SHP77 (cell line): ENCODE results near the gene XCL2.
"Not testable (repeated sequence)": the region's sequence is repeated elsewhere in the genome, so short reads cannot be mapped to it uniquely, and the experiment has no call there.

Experiments used
- DNase-seq, 2 experiments: peaks; one replicate each; lab custom pipeline; 2025; lab: John Stamatoyannopoulos, UW

Gene XCL2, protein sequence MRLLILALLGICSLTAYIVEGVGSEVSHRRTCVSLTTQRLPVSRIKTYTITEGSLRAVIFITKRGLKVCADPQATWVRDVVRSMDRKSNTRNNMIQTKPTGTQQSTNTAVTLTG

DNA sequence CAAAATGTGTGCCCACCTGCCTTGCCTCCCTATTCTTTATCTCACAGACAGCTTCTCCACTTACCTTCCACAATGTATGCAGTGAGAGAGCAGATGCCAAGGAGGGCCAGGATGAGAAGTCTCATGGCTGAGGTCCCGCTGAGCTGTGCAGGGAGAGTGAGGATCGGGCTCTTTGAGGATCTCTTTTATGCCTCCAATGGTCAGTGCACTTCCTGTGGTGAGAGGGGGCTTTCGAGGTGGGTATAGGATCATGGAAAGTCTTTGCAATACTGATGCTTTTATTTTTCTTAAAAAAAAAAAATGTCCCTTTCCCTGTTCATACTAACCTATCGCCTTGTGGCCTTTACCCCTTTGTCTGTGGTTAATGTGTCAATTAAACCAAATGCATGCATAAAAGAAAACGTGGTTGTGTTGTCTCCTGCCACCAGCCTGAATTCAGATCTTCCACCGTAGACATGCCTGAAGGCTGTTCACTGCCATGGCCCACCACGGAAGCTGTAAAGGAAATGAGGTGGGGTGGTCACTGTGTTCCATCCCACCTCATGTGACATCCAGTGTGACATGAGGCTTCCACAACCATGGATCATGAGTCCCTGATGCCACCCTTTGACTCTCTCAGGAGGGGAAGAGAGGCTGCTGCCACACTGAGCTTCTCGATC lies at the start of gene XCL2:
TSS of gene XCL2 (minus strand) at position 158 of the 659 bp plus-strand sequence. CDS start at position 125, 33 bp downstream.
- DNase-seq = not testable (repeated sequence)

DNA sequence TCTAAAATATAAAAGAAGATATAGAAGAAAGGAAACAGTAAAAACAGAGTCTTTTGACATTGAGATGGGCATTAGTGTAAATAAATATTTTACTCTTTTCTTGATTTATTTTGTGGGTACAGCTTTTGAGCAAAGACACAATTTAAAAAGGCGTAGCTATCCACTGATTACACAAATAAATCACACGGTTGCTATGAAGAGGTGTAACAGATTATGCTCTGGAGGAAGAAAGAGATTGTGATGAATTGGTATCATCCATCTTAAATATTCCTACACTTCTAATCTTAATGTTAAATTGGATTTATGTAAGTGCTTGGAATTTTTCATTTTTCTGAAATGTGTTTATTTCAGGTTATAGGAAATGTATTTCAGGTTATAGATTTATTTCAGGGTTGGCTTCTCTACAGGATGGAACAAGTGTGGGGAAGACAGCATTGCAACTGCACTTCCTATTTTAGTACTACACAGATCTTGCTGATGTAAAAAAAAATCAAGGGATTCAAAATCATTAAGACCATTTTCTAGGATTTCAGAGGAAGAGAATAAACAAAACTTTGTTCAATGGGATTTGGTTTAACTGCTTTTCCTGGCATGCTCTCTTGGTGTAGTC lies 47.9 kb upstream of the XCL2 start:
- no peak for DNase-seq

DNA sequence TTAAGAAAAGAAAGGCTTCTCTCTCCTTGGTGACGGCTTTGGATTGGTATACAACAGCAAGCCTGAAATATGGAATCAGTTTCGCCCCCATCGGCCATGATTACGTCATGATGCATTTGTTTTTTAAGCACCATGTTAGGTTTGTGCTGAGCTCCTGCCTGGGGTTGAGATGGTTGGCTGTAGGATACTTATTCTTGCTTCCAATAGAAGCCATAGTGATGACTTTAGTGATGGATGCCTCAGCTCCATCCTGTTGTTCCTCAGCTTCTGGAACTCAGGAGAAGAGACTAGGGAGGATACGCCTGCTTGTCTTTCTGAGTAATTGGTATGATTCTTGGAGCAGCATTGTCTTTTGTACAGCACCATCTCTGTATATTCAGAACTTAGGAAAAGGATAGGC lies 47.3 kb upstream of the XCL2 start:
- DNase-seq = no peak

DNA sequence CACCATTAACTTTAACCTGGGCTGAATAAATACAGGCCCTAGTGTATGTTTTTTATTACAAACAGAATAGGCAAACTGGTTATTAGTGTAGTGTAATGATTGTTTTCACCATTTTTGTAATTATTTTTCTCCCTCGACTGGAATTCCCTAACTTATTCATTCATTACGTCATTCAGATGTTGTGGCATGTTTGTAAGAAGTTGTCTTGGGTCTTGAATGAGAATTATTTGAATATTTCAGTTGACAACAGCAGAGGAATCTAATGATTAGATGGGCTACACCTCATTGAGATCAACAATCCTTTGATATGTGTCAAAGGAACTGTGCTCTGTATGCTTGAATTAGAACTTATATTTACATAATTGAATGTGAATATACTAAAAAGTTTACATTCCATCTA lies 45.4 kb upstream of the XCL2 start:
- no peak for DNase-seq

DNA sequence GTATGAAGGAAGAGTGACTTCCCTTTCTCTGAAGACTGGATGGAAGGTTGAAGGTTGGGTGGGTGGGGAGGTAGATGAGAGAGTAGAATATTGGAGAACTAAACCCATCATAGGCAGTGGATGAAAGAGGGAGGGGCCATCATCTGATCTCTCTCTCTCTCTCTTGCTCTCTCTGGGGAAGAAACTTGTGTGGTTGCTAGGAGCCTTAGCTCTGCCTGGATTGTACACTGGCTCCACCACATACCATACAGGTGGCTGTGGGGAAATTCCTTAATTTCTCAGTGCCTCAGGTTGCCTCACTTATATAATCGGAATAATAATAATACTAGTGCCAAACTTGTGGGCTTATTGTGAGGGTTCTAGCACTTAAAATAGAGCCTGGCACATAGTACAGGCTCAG lies 42.1 kb upstream of the XCL2 start:
- no peak for DNase-seq

DNA sequence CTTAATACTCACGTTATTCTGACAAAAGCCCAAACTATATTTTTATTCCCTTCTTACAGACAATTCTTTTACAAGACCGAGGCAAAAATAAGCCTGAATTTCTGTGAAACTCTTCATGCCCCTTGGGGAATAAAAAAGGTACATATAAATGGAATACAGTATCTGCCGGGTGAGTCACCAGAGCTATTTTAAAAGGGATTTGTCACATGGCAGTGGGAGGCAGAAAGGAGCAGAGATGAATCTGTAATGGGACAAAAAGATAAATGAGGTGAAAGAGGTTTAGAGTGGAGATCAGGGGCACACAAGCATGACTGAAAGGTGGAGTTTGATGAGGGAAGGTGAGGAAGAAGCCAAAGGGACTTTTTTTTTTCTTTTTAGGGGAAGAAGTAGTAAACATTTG lies 41.4 kb upstream of the XCL2 start:
- DNase-seq = no peak

DNA sequence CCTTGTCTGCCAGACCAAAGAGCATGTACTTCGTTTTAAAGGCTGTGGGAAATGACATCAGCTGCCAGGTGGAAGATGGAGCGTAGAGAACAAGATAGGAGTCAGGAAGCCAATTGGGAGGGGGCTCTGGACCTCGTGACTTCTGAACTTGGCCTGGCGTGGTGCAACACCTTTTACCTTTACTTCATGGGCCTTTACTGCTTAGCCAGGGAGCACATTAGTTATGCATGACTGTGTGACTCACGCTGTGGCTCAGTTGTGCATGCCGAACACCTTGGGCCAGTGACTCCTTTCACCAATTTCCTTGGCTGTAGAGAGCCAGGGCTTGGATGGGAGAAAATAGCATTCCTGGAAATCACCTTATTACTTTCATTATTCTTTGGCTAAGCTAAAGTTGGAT lies 39.8 kb upstream of the XCL2 start:
- no peak for DNase-seq

DNA sequence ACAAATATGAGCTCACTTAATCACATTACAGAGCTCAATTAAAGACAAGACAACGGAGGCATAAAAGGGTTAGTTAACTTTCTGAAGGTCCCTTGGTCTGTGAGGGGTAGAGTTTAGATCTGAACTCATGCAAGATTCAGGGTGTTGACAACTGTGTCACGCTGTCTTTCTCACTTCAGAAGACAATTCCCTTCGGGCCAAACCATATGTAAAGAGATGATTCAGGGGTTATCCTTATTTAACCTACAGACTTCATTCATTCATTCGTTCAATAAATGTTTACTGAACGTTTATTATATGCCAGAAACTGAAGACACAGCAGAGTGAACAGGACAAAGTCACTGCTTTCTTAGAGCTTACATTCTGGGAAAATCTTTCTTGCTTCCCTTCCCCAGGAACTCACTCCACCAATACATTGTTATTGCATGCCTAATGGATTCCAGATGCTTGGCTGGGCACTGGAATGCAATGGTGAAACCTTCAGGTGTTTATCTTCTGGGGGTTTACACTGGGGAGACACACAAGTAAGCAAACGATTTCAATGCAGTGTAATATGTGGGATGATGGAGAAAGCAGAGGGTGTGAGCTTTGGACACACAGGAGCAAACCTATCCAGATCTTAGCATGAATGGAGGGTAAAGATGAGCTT lies 39.0 kb upstream of the XCL2 start:
- no peak for DNase-seq

DNA sequence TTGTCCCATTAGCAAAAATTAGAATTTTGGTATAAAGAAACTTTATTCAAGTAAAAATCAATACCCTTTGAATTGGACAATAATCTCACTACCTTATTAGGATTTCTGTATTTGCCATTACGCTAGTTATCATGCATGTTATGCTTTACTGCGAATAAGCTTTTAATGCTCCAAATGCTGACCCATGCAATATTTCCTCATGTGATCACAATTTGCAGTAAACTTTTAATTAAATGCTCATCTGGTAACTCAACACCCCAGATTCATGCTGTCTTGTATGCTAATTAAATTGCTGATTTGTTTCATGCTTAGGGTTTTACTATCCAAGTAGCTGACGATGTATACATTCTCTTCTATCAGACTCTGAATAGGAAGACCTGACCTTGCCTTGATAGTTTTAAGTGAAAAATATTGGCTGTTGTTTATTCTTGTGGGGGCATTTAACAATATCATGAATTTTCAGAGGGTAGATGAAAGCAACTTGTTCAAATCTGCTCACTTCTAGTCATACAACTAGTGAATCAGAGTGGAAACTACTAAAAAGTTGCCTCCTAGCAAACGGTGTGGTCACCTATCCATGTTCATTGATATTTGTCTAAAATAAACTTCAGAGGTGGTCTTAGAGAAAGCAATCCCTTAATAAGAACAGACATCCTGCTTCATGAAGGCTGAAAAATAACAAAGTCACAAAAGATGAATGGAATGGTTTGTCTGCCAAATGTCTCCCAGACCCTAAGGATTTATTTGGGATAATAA lies 38.2 kb upstream of the XCL2 start:
- no peak for DNase-seq

DNA sequence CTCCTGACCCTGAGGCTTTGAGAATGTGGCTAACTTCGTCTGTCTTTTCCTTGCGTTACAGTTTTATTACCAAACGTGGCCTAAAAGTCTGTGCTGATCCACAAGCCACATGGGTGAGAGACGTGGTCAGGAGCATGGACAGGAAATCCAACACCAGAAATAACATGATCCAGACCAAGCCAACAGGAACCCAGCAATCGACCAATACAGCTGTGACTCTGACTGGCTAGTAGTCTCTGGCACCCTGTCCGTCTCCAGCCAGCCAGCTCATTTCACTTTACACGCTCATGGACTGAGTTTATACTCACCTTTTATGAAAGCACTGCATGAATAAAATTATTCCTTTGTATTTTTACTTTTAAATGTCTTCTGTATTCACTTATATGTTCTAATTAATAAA lies 37.2 kb upstream of the XCL2 start:
- DNase-seq = not testable (repeated sequence)

DNA sequence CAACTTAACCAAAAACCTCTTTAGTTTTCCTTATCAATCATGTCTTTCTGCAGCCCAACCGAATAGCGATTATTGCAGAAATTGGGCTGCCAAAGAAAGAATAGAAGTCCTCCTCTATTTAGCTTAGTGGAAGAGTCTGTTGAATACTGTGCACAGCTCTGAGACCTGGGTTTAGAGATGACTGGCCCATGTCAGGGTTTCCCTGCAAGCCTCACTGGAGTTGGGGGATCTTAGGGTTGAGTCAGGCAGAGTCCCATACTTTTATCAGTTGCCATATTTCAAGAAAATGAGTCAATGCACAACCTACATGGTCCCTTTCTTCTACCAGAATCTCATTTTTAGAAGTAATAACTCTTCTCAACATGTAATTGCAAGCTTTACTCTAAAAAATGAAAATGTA lies 36.5 kb upstream of the XCL2 start:
- DNase-seq = not testable (repeated sequence)

DNA sequence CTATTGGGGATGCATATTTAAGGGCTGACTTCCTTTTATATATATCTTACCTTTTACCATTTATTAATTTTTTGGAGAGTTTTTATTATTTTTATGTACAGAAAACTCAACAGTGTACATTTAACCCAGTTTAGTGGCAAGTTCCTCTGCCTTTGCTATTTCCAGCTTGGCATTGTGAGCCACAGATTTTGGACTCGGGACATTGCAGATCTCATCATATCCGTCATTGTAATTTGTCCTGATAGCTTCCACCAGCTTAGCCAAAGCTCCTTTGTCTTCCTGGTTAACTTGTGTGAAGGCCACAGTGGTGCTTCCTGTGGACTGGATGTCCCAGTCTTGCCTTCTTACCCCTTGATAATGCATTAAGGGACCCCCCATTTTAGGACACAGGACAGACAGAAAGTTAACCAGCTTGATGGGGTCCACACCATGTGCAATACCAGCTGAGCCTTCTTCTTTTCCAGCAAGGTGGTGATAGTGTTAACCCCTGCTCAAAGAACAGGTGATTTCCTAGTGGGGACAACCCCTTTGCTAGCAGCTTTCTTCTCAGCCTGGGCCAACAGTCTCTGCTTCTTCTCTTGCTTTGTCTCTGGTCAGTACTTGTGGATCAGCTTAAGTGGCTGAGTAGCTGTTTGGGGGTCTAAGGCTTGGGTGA lies 34.9 kb upstream of the XCL2 start:
- not testable (repeated sequence) for DNase-seq

DNA sequence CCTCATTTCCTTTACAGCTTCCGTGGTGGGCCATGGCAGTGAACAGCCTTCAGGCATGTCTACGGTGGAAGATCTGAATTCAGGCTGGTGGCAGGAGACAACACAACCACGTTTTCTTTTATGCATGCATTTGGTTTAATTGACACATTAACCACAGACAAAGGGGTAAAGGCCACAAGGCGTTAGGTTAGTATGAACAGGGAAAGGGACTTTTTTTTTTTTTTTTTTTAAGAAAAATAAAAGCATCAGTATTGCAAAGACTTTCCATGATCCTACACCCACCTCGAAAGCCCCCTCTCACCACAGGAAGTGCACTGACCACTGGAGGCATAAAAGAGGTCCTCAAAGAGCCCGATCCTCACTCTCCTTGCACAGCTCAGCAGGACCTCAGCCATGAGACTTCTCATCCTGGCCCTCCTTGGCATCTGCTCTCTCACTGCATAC lies 32.5 kb upstream of the XCL2 start, which contains the start of gene XCL1:
TSS of gene XCL1 (plus strand) at position 361 of the 444 bp plus-strand sequence. CDS start at position 394, 33 bp downstream.
- DNase-seq = not testable (repeated sequence)

DNA sequence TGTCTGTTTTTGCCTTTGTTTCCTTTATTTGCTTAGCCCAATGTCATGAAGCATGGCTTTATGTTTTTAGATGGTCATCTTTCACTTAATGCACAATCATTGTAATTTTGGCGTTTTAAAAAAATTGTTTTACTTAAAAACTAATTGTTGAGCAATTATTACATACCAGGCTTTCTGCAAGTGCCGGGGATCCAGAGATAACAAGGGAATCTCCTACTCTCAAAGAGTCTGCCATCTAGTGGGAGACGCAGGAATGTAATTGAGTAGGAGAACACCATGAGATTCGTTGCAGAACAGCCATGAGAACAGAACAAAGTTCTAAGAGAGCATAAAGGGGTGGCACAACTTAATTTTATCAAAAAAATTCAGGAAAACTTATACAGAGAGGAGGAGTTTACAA lies 30.4 kb upstream of the XCL2 start:
- peak; percentile 4 to 7 for DNase-seq

DNA sequence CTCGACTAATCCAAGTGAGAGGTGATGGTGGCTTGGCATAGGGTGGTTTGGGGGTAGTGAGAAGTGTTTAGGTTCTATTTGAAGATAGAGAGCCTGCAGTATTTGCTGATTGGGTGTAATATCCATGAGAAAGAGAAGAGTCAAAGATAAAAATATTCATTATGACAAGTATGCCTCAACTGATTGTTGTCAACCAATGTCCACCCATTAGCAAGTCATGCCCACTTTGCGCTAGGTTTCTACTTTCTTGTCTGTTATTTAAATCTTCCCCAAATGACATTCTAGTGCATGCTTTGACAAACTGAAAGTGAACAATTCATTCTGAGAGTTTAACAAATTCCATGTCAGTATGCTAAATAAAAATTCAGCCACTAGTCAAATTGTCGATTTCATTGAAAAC lies 28.8 kb upstream of the XCL2 start:
- DNase-seq = no peak

DNA sequence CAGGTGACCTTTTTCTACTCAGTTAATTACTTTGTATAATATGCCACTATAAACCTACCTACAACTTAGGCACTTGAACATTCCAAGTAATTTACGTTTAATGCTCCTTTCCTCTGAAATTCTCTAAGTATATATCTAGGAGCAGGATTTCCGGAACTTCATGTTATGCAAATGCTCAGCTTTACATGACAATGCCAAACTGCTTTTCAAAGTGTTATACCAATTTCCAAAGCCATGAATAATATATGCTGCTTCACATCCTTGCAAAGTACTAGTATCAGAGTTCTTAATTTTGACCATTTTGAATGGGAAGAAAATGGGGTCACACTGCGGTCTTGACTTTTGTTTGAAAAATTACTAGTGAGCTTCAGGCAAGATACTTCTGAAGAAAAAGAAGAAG lies 26.9 kb upstream of the XCL2 start:
- DNase-seq = no peak

DNA sequence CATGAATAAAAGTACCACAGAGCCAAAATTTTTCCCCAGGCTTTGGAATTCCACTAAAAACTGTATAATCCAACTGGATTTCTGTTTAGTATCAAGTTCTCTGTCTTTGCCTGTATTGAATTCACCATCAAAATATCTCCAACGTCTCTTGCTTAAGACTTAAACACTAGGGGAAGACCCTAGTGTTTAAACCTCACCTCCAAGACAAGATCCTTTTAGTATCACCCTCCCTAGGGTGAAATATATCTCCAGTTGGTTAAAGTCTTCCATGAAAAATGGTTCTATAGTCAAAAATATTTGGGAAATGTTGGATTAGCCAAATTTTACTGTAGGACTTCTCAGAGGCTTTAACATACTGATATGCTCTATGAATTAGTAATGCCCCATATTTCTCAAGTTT lies 24.5 kb upstream of the XCL2 start:
- no peak for DNase-seq

DNA sequence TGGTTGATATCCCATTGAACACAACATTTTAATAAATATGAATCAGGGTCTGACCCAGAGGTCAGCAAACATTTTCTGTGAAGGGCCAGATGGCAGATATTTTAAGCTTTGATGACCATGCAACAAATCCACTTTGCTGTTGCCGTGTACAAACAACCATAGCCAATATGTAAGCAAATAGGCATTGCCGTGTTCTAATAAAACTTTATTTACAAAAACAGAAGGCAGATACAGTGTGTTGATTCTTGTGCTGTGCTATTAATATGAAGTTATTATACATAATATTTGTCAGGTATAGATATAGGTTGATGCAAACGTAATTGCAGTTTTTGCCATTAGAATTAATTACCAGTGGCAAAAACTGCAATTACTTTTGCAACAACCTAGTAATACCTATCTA lies 23.8 kb upstream of the XCL2 start:
- no peak for DNase-seq

DNA sequence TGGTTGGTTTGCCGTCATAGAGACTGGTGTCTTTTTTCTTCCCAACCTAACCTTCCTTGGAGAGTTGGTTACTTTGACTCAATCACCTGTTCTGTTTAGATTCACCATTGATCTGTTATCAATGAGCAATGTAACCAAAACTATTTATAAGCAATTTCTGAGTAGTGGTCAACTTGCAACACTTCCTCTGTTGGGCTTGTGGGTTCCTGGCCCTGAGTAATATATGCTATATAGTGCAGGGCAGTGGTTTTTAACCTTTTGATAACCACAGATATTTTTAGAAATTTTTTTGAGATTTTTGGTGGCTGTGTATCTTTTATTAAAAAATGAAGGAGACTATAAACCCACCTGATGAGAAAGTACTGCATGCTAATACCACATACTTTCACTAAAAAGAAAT lies 23.2 kb upstream of the XCL2 start:
- DNase-seq = no peak

DNA sequence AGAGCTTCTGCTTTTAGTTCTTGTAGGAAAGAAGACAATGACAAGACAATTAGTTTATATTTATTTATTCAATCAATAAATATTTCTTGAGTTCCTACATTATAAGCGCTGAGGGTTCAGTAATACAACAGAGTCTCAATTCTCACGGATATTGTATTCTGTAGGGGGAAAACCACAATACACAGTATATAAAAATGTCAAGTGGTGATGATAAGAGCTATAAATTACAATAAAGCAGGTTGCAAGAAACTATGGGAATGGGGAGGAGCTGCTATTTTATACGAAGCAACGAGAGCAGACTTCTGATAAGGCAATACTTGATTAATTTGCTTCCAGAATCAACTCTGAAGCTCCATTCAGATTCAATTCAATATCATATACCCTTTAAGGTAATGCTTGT lies 22.0 kb upstream of the XCL2 start:
- DNase-seq = no peak

DNA sequence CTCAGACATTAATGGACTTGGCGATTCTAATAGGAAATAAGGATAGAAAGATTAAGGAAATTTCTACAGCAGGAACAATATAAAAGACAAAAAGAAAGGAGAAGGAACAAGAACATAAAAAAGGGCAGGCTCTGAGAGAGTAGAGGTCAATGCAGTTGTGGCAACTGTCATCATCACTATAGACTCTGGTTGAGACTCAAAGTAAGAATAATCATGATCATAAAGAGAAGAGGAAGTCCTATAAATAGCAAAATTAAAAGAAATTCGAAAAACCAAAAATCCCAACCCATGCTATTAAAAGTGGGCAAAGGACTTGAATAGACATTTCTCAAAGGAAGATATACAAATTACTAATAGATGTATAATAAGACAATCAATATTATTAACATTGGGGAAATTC lies 18.2 kb upstream of the XCL2 start:
- no peak for DNase-seq

DNA sequence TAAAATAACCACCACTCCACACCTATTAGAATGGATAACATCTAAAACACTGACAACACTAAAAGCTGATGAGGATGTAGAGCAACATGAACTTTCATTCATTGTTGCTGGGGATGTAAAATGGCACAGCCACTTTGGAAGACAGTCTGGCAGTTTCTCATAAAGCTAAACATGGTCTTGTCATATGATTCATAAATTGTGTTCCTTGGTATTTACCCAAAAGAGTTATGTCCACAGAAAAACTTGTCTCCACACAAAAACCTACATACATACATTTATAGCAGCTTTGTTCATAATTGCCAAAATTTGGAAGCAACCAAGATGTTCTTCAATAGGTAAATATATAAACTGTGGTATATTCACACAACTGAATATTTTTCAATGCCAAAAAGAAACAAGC lies 16.6 kb upstream of the XCL2 start:
- no peak for DNase-seq
